Measurements from ENCODE around the gene CASZ1.

CASZ1 gene

GRCh38 chr1:10724948-10725847 is 71.2 kb downstream of the CASZ1 start:
- DNase-seq: no peak

GRCh38 chr1:10724511-10724910 is 71.9 kb downstream of the CASZ1 start:
- DNase-seq: no peak

- DNase-seq: no peak
These were observed 72.4 kb downstream of the CASZ1 start for GRCh38 chr1:10724052-10724494.

GRCh38 chr1:10723317-10723716 is 73.1 kb downstream of the CASZ1 start:
- no peak for DNase-seq

- no peak for DNase-seq
These were observed 73.6 kb downstream of the CASZ1 start for GRCh38 chr1:10722803-10723202.

- no peak for DNase-seq
These were observed 74.8 kb downstream of the CASZ1 start for GRCh38 chr1:10721381-10722321.

- no peak for DNase-seq
These were observed 75.8 kb downstream of the CASZ1 start for GRCh38 chr1:10720635-10721034.

- DNase-seq: no peak
These were observed 78.4 kb downstream of the CASZ1 start for GRCh38 chr1:10718083-10718415.

GRCh38 chr1:10717296-10718082 is 79.0 kb downstream of the CASZ1 start:
- DNase-seq: no peak

- DNase-seq: no peak
These were observed 79.6 kb downstream of the CASZ1 start for GRCh38 chr1:10716840-10717239.

- no peak for DNase-seq
These were observed 81.9 kb downstream of the CASZ1 start for GRCh38 chr1:10714337-10715114.

GRCh38 chr1:10713614-10714013 is 82.8 kb downstream of the CASZ1 start:
- no peak for DNase-seq

GRCh38 chr1:10712568-10713362 is 83.7 kb downstream of the CASZ1 start:
- no peak for DNase-seq

GRCh38 chr1:10710489-10710888 is 86.0 kb downstream of the CASZ1 start:
- no peak for DNase-seq

GRCh38 chr1:10709646-10710045 is 86.8 kb downstream of the CASZ1 start:
- DNase-seq: no peak

GRCh38 chr1:10709165-10709564 is 87.3 kb downstream of the CASZ1 start:
- no peak for DNase-seq

GRCh38 chr1:10708757-10709156 is 87.7 kb downstream of the CASZ1 start:
- DNase-seq: no peak

- DNase-seq: no peak
These were observed 89.2 kb downstream of the CASZ1 start for GRCh38 chr1:10707208-10707607.

- no peak for DNase-seq
These were observed 90.0 kb downstream of the CASZ1 start for GRCh38 chr1:10706376-10706913.

- DNase-seq: no peak
These were observed 90.5 kb downstream of the CASZ1 start for GRCh38 chr1:10705953-10706352.

- no peak for DNase-seq
These were observed 92.0 kb downstream of the CASZ1 start for GRCh38 chr1:10704368-10704882.

Data from suppressor macrophage treated with lipopolysaccharide for 1 hour (primary cell).